Fibroblast of gingiva (primary cell): ENCODE data around the gene MAFG.
"Not testable (repeated sequence)": the region's sequence is repeated elsewhere in the genome, so short reads cannot be mapped to it uniquely, and the experiment has no call there.

Experiments
- DNase-seq: peaks from one replicate; pipeline ENCODE4 v3.0.0-alpha.2; 2011; ENCODE audit warnings: low read depth

Gene MAFG

DNA sequence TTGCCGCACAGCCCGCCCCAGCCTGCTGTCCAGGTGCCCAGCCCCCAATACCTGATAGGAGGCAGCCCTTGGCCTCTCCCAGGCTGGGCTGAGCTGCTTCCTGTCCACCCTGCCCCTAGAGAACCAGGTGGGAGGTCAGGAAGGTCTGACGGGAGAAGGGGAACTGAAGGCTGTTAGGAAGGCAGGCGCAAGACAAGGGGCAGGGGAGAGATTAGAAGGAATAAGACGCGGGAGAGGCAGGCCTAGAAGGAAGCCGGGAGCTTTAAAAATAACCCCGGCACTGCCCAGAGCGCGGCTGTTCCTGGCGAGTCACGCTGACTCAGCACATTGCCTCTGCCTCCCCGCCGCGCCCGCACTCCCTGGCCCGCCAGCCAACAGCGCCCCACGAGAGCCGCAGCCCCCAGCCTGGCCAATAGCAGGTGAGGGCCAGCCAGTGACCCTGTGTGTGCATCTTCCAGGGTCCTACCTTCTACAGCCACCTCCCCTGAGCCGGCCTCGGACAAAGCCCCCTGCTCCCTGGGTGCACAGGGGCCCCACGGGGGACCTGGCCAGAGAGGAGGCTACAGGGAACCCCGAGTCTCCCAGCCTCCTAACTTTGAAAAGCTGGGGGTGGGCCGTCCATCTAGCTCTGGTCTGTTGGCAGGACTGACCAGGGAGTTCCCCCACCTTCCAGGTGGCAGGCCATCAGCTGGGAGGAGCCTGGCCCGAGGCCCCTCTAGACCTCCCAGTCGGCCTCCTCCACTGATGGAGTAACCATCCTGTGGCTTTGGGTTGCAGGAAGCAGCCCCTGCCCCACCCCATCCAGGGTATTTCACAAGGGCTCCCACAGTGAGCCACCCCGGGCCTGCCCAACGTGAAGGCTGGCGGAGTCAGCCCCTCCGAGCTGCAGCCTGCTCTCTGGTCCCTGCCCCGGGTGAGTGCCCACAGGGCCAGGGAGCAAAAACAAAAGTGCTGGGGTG lies 4.0 kb downstream of the MAFG start:
- DNase-seq = peak; percentile 85

DNA sequence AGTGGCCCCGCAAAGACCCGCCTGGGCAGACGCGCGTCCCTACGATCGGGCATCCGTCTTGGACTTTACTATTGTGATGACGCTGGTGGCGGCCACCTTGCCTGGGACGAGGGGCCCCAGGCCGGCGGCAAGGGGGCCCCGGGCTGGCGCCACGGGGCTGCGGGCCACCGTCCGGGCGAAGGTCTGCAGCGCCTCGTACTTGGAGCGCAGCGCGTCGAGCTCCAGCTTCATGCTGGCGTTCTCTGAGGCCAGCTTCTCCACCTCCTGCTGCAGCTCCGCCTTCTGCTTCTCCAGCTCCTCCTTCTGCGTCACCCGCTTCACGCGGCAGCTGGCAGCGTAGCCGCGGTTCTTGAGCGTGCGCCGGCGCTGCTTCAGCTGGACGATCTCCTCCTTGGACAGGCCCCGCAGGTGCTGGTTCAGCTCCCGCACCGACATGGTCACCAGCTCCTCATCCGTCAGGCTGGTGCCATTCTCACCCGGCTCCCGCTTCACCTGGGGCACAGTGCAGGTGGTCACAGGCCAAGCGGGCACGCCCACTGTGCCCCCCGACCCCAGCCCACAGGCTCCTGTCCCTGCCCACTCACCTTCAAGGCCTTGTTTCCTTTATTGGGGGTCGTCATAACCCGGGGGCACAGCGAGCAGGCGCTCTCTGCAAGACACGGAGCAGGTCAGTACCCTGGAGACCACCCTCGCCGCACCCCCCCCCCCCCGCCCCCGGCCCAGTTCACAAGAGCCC lies 4.8 kb downstream of the MAFG start:
- DNase-seq = no peak

DNA sequence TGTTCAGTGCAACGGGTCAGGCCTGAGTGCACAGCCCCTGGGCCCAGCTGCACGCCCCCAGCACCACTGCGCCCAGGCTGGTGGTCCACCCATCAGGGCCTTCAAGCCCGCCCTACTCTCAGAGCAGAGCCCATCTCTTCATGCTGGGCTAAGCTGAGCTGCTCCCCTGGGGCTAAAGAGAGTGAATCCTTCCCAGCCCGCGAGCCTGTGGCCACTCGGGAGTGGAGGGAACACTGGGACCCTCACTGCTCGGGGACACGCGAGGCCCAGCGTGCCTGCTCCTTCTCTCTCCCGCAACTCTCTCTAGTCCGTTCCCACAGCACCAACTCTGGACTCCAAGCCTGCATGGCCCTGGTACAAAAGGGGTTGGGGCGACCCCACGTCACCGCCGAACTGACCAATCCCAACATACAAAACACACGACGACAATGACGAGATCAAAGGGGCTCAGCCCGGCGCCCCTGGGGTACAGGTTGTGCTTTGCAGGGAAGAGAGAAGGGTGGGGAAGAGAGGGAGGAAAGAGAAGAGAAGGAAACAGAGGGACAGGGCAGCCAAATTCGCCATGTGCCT lies 5.5 kb downstream of the MAFG start:
- DNase-seq = no peak

DNA sequence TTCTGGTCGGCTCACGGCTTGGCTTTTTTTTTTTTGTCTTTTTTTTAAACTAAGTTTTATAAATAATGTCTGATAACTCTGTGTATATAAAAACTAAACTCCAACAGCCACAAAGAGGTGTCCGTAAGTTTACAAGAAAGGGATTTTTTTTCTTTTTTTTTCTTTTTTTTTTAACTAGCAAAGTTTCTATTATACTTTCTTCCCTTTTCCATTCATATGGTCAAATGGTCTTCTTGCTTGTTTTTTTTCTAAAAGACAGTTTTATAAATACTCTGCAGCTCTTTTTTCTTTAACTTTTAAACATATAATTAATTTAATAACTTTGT lies 6.0 kb downstream of the MAFG start:
- DNase-seq = no peak

DNA sequence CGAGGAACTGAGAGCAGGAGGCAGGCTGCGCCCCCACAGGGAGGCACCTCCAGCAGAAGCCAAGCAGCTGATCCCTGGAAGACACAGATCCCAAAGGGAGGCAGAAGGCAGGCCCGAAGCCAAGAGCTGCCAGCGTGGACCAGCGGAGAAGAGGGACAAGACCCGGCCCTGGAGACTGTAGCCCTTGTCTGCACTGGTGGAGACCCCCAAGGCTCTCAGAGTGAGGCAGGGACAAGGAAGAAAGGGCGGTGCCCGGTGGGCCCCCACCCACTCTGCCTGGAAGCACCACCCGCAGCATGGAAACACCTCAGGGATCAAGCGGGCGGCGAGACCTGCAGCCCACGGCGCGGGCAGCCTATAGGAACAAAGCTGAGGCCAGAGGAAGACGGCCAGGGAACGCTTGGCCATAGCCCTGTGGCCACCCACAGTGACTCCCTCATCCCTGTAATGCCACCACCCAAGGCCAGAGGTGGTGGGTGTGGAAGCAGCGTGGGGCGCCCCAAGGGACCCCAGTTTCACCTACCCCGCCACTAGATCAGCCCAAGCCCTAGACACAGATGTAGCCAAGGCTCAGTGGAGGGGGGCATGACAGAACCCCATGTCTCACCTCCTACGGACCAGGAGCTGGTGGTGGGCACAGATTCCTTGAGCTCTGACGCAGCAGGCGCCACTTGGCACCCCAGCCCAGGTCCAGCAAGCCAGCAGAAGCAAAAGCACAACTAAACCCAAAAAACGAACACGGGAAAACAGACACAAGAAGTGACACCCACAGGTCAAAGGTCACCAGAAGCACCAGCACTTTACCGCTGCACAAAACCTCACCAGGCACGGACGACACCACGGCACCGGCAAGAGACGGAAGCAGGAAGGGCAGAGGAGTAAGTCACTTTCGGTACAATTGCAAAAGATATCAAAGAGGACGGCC lies 6.7 kb downstream of the MAFG start:
- no peak for DNase-seq

DNA sequence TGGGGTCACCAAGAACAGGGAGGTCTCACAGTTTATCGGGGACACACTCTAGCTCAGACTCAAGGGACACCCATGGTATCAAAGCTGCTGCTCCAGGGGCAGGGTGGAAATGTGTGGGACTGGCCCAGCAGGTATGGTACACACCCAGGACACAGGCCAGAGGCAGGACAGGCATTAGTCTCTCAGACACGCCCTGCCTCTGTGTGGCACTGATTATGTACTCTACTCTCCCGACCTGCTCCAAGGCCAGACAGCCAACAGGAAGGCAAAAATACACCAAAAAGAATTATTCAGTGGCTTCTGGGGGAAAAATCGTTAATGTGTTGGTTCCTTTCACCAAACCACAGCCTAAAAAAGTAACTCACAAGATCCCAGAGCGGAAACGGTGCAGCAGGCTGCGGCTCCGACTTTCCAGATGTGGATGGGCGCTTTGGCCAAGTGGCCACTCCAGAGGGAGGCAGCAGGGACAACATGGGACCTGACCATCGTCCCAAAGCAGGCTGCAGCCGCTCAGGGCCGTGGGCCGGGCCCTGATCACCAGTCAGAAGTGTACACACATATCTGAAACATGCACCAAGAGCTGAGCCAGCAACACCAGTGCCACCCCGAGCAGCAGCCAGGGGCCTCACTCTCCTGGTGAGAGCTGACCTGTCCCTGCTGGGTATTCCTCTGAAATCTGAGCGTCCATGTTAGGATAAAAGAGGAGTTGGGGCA lies 8.5 kb downstream of the MAFG start:
- no peak for DNase-seq

DNA sequence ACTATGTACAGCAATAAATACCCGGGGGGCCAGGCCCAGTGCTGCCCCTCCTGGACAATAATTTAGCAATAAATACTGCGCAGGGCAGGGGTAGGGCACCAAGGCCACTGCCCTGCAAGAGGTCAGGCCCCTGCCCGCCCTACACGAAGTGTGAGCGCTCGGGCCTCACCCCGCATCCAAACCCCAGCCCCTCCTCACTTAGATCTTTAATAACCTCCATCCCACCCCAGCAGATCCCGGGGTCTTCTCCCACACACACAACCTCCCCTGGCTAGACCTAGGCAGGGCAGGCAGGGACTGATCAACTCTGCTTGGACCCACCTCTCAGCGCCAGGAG lies 9.2 kb downstream of the MAFG start:
- DNase-seq = not testable (repeated sequence)

DNA sequence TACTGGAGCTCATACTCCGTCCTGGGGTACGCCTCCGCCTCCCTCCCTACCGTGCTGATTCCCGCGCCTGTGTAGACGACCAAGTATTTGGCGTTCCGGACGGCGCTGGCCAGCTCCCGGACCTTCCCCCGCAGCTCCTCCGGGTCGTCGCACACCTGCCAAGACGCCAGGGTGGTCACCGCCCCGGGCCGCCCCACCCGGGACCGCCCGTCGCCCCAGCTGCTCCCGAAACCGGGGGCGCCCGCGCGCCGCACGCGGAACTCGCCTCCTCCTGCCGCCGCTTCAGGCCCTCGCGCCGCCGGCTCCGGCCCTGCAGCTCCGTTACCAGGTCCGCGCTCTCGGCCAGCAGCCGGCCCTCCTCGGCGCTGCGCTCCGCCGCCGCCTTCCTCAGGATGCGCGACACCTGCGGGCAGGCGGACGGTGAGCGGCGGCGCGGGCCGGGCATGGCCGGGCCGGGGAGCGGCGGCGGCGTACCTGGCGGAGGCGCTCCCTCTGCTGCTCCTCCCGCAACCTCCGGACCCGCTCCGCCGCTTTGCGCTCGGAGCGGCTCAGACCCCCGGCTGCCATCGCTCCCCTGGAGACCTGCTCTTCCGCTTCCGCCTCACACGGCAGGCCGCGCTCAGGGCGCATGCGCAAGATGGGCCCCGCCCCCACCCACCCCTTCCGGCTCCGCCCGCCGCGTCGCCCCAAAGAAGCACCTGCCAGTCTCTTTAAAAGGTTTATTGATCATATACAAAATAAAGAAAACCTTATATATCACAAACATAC lies 9.8 kb downstream of the MAFG start, which contains the start of gene SIRT7:
Gene SIRT7, minus strand, starts transcription at position 612 of the 768 bp plus-strand sequence. Its CDS starts 45 bp downstream, at position 567.
- DNase-seq = peak; percentile 58

DNA sequence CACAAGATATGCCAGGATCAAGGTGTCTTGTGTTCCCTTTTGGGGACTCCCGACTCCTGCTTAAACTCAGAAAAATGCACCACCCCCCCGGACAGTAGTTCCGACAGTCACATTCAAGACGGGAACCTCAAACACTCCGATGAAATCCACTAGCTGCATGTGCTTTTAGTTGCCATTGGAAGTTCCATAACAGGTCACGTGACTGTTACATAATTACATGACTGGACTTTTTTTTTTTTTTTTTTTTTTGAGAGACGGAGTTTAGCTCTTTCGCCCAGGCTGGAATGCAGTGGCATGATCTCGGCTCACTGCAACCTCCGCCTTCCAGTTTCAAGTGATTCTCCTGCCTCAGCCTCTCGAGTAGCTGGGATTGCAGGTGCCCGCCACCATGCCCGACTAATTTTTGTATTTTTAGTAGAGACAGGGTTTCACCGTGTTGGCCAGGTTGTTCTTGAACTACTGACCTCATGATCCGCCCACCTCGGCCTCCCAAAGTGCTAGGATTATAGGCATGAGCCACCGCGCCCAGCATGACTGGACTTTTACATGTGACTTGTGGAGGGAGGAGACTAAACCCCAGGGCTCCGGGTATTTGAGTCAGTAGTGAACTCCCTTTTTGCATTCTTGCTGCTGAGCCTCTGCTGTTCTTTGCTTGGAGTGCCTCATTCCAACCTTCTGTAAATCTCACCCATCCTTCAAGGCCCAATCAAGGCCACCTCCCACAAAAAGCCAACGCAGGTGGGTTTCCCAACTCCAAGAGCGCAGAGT lies 11.1 kb downstream of the MAFG start:
- peak; percentile 36 for DNase-seq

DNA sequence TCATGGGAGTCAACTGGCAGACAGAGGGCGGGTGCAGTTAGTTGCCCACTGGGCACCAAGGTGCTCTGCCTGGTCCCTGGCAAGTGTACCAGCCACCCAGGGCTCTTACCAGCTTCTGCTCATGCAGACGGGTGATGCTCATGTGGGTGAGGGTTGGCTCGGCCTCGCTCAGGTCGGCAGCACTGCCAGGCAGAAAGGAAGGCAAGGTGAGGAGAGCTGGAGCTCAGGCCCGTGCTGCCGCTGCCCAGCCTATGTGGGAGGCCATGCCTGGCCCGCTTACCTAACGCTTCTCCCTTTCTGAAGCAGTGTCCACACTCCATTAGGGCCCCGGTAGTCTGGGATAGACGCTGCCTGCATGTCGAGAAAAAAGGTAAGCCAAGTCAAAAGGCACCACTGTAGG lies 12.2 kb downstream of the MAFG start:
- no peak for DNase-seq

DNA sequence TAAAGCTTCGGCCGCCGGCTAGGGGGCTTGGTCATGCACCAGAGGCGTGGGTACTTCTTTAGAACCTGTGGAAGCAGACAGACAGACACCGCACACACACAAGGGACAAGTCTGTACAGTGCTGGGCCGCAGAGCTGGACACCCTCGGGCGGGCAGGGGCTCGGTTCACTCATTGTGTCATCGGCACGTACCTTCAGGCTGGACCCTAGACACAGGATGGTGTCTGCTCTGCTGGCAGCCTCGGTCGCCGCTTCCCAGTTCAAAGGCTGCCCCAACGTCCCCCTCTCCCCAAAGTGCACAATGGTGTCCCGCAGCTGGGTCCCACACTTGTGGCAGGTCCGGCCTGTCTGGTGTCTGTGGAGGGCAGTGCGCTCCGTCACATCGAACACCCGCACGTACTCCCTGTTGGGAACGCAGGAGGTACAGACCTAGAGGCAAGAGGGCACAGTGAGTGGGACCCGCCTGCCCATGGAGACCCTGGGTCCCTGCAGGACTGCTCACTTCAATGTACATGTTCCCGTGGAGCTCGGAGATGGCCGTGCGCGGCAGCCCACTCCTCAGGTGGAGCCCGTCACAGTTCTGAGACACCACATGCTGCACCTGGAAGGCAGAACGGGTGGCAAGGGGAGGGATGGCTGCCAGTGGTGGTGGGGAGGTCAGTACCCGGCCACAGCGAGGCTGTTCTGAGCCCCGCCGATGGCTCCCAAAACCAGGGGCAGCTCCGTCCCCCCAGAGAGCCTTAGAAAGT lies 13.3 kb downstream of the MAFG start:
- DNase-seq = no peak

DNA sequence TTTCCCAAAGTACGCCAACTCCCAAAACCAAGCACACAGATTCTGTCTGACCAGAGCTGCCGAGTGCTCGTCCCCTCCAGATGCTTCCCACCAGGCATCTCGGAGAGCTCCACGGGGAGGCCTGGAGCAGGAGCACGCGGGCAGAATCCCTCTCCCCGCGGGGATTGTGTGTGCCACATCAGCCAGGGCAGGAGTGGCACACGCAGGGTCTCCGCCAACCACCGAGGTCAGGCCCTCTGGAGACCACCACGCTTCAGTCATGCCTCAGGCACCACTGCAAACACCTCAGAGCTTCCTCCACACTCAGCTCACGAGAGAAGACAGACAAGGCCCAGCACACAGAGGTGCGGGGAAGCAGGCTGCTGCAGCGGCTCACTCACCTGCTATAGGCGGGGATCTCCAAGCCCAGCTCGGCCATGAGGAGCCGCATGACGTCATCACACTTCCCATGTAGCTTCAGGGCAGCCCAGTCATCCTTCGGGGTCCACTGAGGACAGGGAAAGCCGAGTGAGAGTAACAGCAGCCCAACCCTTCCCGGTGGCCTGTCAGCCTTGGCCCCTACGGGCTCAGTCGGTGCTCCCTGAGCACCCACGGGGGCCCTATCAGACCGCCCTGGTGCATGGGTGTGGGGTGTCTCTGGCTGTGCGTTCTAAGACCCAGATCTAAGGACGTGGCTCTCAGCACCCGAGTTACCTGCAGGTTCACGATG lies 14.0 kb downstream of the MAFG start:
- DNase-seq = no peak

DNA sequence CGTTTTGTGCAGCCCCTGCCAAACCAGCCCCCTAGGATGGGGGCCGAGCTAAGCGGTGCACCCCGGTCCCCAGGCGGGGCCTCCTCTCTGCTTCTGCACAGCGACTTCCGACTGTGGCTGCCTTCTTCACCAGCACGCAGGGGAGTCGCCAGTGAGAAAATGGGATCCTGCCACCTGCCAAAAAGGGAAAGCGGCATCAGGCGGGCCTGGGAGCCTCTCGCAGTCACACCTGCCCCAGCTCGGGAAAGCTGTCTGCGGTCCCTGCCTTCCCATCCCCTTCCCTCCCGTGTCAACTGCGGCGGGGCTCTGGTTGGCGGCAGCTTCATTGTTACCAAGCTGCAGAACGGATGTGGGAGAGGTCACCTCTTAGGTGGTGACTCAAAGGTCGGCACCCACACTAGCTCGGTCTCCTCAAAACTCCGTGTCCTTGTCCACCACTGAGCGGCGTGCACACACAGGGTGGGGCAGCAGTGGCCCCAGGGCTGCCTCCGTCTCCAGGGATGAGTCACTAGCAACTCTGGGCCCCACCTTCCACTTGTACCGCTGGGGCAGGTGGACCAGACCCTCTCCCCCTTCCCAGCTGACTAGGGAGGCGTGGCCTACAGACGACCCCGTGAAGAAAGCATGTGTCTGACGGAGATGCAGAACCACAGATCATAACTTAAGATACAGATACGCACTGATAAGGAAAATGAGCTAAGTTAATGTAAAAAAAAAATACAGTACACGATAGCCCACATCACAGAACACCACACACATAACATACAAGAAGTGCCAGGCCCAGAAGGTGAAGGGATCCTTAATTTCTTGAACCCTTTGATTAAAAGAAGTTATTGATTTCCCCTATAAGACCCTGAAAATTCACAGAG lies 14.9 kb downstream of the MAFG start:
- no peak for DNase-seq

DNA sequence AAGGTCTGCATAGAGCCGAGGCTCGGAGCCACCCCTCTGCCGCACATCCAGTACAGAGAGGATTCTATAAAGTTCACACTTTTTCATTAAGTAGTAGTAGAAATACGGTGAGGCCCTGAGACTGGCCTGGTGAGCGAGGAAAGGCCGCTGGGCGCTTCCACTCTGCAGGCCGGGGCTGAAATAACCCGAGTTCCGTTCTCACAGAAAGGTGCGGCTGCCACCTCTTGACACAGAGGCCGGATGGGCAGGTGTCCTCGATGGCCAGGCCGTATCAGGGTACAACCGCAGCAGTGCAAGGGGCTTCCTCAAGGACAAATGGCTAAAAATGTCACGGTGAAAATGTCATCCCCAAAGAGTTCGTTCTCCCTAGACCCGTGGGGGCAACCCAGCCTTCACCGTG lies 15.6 kb downstream of the MAFG start:
- no peak for DNase-seq

DNA sequence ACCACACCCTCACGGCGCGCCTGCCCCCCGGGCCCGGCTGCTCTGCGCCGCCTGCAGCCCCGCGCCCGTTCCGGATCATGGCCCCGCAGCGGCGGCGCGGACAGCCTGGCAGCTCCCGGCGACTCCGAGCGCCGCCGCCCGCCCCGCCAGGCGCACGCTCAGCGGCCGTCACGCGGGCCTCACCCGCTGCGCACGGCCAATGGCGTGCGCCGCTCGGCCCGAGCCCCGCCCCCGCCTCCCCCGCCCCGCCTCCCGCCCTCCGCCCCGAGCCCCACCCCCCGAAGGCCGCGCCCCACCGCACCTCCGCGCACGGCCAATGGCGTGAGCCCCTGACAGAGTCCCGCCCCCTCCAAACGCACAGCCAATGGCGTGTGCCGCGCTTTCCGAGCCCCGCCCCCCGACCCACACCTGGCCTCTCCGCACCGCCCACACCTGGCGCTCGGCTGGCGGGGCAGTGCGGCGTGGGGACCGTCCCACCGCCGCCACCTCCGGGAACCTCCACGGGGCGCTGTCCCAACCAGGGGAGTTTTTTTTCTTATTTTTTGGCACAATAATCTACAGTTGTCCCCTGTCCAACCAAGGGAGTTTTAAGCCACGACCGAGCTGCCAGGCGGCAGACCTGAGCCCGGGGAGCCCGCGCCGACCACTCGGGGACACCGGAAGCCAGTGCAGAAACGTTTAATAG lies 16.1 kb downstream of the MAFG start, which contains the start of gene PCYT2:
Gene PCYT2, minus strand, starts transcription at position 123 of the 685 bp plus-strand sequence. Its CDS starts 44 bp downstream, at position 79.
- peak; percentile 79 for DNase-seq

DNA sequence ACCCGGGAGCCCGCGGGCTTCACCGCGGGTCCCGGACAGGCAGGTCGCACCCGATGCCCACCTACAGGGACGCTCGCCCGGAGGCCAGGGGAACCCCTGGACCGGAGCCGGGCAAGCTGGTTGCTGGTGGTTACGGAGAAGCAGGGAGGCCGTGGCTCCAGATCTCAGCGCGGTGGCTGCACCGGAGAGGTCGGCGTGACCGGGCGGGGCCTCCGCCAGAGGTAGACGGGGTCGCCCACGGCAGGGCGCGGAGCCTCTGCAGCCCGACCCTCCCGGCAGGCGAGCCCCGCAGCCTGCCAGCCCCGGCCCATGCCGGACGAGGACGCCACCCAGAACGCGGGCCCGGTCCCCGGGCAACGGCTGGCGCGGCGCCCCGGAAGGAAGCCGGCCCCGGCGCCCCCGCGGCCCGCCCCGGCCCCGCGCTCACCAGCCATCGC lies 16.7 kb downstream of the MAFG start:
- DNase-seq = no peak
